ENCODE data around the gene CDH4.

CDH4 gene

GRCh38 chr20:61819921-61820825 is 568.1 kb downstream of the CDH4 start:
- DNase-seq (ENCODE audit: low read depth): no peak

GRCh38 chr20:61821735-61822134 is 569.7 kb downstream of the CDH4 start:
- DNase-seq (ENCODE audit: low read depth): no peak

GRCh38 chr20:61822396-61822795 is 570.3 kb downstream of the CDH4 start:
- no peak for DNase-seq (ENCODE audit: low read depth)

- no peak for DNase-seq (ENCODE audit: low read depth)
These were observed 571.2 kb downstream of the CDH4 start for GRCh38 chr20:61823242-61823641.

- DNase-seq (ENCODE audit: low read depth): no peak
These were observed 576.8 kb downstream of the CDH4 start for GRCh38 chr20:61828891-61829290.

GRCh38 chr20:61829526-61829925 is 577.5 kb downstream of the CDH4 start:
- no peak for DNase-seq (ENCODE audit: low read depth)

- no peak for DNase-seq (ENCODE audit: low read depth)
These were observed 578.3 kb downstream of the CDH4 start for GRCh38 chr20:61830241-61830930.

- DNase-seq (ENCODE audit: low read depth): no peak
These were observed 578.9 kb downstream of the CDH4 start for GRCh38 chr20:61830991-61831390.

GRCh38 chr20:61832181-61832580 is 580.1 kb downstream of the CDH4 start:
- DNase-seq (ENCODE audit: low read depth): no peak

- no peak for DNase-seq (ENCODE audit: low read depth)
These were observed 581.9 kb downstream of the CDH4 start for GRCh38 chr20:61833807-61834610.

GRCh38 chr20:61835301-61835700 is 583.2 kb downstream of the CDH4 start:
- no peak for DNase-seq (ENCODE audit: low read depth)

- no peak for DNase-seq (ENCODE audit: low read depth)
These were observed 583.8 kb downstream of the CDH4 start for GRCh38 chr20:61835791-61836350.

GRCh38 chr20:61837200-61837599 is 585.1 kb downstream of the CDH4 start:
- no peak for DNase-seq (ENCODE audit: low read depth)

- no peak for DNase-seq (ENCODE audit: low read depth)
These were observed 587.3 kb downstream of the CDH4 start for GRCh38 chr20:61839223-61839911.

- no peak for DNase-seq (ENCODE audit: low read depth)
These were observed 588.1 kb downstream of the CDH4 start for GRCh38 chr20:61839912-61840778.

- DNase-seq (ENCODE audit: low read depth): no peak
These were observed 588.9 kb downstream of the CDH4 start for GRCh38 chr20:61840779-61841455.

- no peak for DNase-seq (ENCODE audit: low read depth)
These were observed 589.5 kb downstream of the CDH4 start for GRCh38 chr20:61841551-61841950.

GRCh38 chr20:61841966-61842365 is 589.9 kb downstream of the CDH4 start:
- no peak for DNase-seq (ENCODE audit: low read depth)

- no peak for DNase-seq (ENCODE audit: low read depth)
These were observed 592.6 kb downstream of the CDH4 start for GRCh38 chr20:61844621-61845020.

- no peak for DNase-seq (ENCODE audit: low read depth)
These were observed 593.2 kb downstream of the CDH4 start for GRCh38 chr20:61845233-61845671.
